Activated CD4-positive, alpha-beta T cell treated with anti-CD3 and anti-CD28 coated beads, Interleukin-2, Interleukin-4, amounts not matched to agents 100 ng/mL and 50 ng/mL, durations not matched to agents 16 hours and 8 hours (primary cell): ENCODE results near the gene RPL39.
A peak's percentile ranks its signal among the peaks of the same experiment; 100 is the strongest.
"Not testable (repeated sequence)": the region's sequence is repeated elsewhere in the genome, so short reads cannot be mapped to it uniquely, and the experiment has no call there.

Experiments
- DNase-seq: peaks from one replicate; pipeline ENCODE4 v3.0.0-alpha.2; 2020; ENCODE audit warnings: low spot score

Gene RPL39

GRCh38 chrX:119763181-119763580 lies 28.2 kb downstream of the RPL39 start:
- no peak for DNase-seq

DNA sequence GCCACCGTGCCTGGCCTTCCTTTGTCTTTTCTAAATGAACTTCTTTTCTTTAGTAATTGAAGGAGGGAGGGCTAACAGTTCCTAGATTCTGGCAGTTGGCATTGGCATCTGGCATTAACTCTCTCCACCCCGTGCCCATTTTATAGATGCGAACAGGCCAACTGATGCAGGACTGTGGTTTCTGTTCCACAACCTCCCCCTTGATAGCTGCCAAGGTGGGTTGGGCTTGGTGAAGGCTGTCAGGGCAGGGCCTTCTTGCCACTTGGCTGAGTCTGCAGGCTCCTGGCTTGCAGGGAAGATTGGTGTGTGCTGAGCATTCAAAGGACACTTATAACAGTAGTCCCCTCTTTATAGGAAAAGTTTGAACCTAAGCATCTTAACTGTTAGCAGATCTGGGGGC lies 28.7 kb downstream of the RPL39 start:
- no peak for DNase-seq

- DNase-seq = no peak
Observed at GRCh38 chrX:119760026-119760877, 31.2 kb downstream of the RPL39 start.

GRCh38 chrX:119759248-119759766 lies 32.1 kb downstream of the RPL39 start:
- no peak for DNase-seq

DNA sequence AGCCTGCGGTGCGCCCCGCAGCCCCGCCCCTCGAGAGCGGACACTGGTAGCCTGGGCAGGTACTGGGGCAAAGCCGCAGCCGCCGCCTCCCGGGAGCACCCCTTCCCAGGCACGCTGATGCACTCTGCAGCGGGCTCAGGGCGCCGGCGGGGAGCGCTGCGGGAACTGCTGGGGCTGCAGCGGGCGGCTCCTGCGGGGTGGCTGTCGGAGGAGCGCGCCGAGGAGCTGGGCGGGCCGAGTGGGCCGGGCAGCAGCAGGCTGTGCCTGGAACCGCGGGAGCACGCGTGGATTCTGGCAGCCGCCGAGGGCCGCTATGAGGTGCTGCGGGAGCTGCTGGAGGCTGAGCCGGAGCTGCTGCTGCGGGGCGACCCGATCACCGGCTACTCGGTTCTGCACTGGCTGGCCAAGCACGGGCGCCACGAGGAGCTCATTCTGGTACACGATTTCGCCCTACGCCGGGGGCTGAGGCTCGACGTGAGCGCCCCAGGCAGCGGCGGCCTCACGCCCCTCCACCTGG lies 32.6 kb downstream of the RPL39 start:
- no peak for DNase-seq

GRCh38 chrX:119757979-119758730 lies 33.3 kb downstream of the RPL39 start, which contains the start of gene SOWAHD:
Gene SOWAHD, plus strand, starts transcription at chrX:119758588. Its CDS starts 80 bp downstream, at chrX:119758668.
- no peak for DNase-seq

DNA sequence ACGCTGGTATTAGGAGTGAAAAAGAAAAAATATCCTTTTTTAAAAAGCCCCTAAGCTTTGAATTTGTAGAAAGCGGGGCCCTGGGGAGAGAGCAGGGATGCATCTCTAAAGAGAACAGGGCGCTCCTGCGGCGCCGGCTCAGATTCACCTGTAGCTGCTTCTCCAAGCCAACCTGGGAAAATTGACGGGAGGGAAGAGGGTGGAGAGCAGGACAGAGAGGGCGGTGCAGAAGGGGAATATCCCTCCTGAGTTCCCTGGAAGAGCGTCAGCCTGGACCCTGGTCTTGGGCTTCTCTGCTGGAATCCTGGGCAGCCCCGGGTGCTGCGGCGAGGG lies 33.8 kb downstream of the RPL39 start:
- DNase-seq = no peak

DNA sequence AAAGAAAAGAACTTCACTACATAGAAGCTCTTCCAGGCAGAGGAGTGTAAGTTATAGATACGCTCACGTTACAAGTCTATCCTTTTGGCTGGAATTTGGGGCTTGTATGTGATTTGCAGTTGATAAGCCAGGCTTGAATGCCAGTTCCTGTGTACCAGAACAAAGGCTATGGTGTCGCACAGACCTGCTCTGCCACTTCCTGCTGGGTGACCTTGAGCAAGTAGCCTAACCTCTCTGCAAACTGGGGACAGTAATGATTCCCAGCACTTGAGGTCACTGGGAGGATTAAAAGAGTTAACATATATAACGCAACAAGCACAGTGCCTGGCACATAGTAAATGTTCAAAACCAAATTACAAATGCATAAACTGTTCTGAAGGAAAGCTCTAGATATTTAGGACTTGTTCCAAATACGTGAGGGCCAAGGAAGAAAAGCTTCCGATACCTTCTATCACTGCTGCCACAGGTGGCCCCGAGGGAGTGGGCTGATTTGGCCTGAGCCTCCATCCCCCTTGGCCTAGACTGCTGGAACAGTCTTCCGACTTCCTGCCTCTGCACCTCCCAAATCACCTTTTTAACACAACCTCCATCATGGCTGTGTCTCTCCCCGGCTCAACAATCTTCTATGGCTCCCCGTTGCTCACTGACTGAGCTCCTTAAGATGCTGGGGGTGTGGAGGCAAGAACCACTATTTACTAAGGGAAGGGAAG lies 34.3 kb downstream of the RPL39 start:
- peak; percentile 38 for DNase-seq

GRCh38 chrX:119755981-119756533 lies 35.4 kb downstream of the RPL39 start:
- peak; percentile 91 for DNase-seq

GRCh38 chrX:119753639-119754257 lies 37.7 kb downstream of the RPL39 start:
- peak; percentile 78 for DNase-seq

DNA sequence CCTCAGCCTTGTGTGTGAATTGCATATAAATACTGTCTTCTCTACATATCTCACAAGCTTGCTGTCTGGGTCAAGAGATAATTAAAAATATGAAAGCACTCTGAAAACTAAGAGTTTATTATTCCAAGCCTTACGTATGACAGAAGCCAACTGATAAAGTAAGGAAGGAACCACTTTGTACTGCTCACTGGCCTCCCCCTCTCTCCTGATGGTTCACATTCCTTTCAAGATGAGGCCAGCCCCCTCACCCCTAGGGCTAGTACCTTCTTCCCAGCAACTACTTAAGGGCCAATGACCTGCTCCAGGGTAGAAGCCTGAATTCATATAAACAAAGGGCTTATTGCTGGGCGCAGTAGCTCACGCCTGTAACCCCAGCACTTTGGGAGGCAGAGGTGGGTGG lies 38.4 kb downstream of the RPL39 start:
- no peak for DNase-seq

DNA sequence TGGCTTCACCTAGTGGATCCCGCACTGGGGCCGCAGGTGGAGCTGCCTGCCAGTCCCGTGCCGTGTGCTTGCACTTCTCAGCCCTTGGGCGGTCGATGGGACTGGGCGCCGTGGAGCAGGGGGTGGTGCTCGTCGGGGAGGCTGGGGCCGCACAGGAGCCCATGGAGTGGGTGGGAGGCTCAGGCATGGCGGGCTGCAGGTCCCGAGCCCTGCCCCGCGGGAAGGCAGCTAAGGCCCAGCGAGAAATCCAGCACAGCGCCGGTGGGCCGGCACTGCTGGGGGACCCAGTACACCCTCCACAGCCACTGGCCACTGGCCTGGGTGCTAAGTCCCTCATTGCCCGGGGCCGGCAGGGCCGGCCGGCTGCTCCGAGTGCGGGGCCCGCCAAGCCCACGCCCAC lies 40.7 kb downstream of the RPL39 start:
- not testable (repeated sequence) for DNase-seq

- DNase-seq = not testable (repeated sequence)
Observed at GRCh38 chrX:119750131-119750530, 41.3 kb downstream of the RPL39 start.

DNA sequence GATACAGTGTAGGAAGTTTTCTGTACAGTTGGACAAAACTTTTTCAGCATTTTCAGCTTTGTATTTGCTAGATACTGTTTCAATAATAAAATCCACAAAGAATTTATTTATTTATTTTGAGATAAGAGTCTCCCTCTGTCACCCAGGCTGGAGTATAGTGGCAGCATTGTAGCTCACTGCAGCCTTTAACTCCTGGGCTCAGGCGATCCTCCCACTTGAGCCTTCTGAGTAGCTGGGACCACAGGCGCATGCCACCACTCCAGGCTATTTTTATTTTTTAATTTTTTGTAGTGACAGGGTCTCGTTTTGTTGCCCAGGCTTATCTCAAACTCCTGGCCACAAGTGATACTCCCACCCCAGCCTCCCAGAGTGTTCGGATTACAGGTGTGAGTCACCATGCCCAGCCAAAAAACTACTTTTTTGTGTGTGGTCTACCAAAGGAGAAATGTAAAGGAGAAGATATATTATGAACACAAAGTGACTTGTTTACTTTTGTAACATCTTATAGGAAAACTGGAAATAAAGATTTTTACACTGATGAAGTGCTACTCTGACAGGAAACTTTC lies 46.1 kb downstream of the RPL39 start:
- DNase-seq = no peak

GRCh38 chrX:119738742-119739141 lies 52.7 kb downstream of the RPL39 start:
- no peak for DNase-seq
